ENCODE results near the gene SUGCT. TPM values are rescaled to one million over a fixed set of nuclear protein-coding genes. Genes with fewer than 3 reads are reported as not detected.

SUGCT gene
- total RNA-seq, 1 experiment from 2014 or later = 14.4 TPM

- no peak for DNase-seq (ENCODE audit: low read depth, low spot score)
- in situ Hi-C loops (cut with HindIII; ENCODE audit: low pct_unique_long_range_greater_than_20kb, low sequenced_read_pairs) = no loop called here
Measured at GRCh38 chr7:40542982-40543741, 408.4 kb downstream of the SUGCT start.

- DNase-seq (ENCODE audit: low read depth, low spot score) = no peak
- in situ Hi-C loops (cut with HindIII; ENCODE audit: low pct_unique_long_range_greater_than_20kb, low sequenced_read_pairs) = no loop called here
Measured at GRCh38 chr7:40544221-40544723, 409.5 kb downstream of the SUGCT start.

DNA sequence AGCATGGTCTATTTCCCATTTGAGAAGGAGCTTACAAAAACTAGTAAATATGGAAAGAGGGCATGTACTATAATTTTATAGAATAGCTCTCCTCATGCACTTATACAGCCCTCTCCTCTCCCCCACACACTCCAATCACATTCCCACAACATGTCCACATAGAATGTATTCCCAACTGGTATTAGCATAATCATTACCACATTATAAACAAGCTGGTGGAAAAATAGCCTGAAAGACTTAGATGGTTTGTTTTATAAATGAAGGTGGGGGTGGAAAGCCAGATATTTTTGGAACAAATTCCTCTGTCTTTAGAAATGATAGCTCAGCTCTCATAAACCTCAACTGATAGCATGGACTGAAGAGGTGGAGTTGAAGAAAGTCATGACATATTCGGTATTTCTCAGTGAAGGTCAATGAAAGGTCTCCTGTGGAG, 410.1 kb downstream of the SUGCT start:
- in situ Hi-C loops (cut with HindIII; ENCODE audit: low pct_unique_long_range_greater_than_20kb, low sequenced_read_pairs) = no loop called here
- no peak for DNase-seq (ENCODE audit: low read depth, low spot score)

DNA sequence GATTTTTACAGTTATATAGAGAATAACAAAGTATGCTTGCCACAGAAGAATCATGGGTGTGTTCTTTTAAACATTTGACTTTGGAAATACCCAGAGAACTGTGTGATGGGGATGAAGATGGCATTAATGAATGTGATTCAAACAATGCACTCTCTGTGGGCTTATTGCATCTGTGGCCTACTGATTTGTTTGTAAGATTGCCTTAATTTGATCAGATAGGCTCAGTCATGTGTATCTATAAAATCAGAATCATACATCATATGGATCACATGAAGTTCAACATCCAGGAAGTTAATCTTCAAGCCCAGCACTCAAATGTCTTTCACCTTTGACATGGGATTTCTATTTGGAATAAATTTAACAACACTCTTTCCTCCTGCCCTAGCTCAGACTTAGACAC, 410.9 kb downstream of the SUGCT start:
- in situ Hi-C loops (cut with HindIII; ENCODE audit: low pct_unique_long_range_greater_than_20kb, low sequenced_read_pairs) = no loop called here
- no peak for DNase-seq (ENCODE audit: low read depth, low spot score)

GRCh38 chr7:40546616-40547501, 412.1 kb downstream of the SUGCT start:
- DNase-seq (ENCODE audit: low read depth, low spot score) = peak; percentile 74
- in situ Hi-C loops (cut with HindIII; ENCODE audit: low pct_unique_long_range_greater_than_20kb, low sequenced_read_pairs) = no loop called here

DNA sequence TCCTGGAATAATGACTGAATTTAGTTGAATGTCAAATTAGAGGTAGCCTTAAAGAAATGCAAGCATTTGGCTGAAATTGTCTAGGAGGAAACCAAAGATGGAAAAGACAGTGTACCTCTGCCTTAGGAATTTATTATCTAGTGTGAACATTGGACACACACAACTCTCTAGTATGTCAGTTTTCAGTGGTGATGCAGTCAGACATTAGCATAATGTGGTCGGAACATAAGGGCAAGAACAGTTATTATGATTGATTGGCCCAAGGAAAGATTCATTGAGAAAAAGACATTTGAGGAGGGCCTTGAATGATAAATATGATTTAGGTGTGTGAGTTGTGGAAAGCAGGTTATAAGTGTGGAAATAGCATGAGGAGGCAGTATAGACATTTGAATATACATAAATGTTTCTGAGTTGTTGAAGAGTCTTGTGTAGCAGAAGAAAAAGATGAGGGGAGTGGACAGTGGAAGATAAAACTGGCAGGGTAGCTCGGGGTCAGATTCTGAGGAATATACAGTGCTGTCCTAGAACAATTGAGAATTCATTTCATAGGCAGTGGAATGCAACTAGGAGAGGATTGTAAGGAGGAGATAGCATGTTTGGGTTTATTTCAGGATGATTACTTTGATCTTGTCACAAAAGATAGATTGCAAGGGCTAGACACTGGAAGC, 414.7 kb downstream of the SUGCT start:
- no peak for DNase-seq (ENCODE audit: low read depth, low spot score)
- in situ Hi-C loops (cut with HindIII; ENCODE audit: low pct_unique_long_range_greater_than_20kb, low sequenced_read_pairs) = no loop called here

DNA sequence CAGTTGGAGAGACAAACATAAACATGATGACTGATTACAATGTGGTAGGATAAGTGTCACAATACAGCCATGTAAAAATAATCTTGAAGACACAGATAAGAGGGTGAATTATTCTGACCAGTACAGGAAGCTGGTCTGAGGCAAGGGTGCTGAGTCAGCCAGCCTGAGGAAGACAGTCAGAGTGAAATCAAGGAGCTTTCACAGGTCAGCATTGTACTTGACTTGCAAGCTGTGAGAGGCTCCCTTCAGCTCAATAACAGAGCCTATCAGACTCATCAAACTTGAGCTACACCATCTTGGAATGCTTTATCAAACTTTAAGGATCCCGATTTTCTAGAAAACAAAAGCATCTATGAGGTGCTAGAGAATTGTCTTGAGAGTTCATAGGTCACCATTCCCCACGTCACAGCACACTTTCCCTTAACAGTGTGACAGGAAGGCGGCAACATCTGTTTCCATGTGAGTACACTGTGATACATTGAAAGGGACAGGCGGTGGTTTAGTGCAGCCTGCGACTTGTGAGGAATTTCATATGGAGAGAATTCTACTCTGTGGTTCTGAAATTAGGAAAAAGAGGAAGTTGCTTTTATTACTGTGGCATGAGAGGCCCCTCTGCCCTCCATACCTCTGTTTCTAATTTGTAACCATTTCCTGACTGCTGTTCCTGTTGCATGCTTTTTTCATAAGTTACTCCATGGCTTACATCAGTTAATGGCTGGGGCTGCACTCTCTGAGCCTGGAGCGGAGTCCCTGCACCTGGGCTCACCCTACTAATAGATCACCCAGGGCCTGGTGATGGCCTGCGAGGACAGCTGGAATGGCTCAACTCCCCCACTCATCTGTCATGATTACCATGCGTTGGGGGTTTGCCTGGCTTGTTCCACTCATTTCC, 417.1 kb downstream of the SUGCT start:
- peak; percentile 15 for DNase-seq (ENCODE audit: low read depth, low spot score)
- in situ Hi-C loops (cut with HindIII; ENCODE audit: low pct_unique_long_range_greater_than_20kb, low sequenced_read_pairs) = no loop called here

DNA sequence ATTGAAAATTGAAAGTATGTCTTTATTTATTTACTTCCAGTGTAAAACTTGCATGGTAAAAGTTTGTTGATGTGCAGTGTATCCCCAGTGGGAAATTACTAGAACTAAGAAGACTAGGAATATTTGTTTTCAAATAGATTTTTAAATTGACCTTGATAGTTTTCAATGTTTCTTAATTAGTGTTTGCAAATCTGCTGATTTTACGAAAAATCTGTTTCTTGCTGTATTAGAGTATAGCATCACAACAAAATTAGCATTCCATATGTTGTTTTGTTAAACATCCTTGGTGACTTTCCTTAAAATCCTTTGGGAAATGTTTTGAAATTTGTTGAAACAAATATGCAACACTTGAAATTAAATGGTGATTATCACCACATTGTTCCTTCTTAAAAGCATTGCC, 425.9 kb downstream of the SUGCT start:
- in situ Hi-C loops (cut with HindIII; ENCODE audit: low pct_unique_long_range_greater_than_20kb, low sequenced_read_pairs) = no loop called here
- no peak for DNase-seq (ENCODE audit: low read depth, low spot score)

GRCh38 chr7:40566879-40567278, 432.1 kb downstream of the SUGCT start:
- DNase-seq (ENCODE audit: low read depth, low spot score) = no peak
- in situ Hi-C loops (cut with HindIII; ENCODE audit: low pct_unique_long_range_greater_than_20kb, low sequenced_read_pairs) = no loop called here

DNA sequence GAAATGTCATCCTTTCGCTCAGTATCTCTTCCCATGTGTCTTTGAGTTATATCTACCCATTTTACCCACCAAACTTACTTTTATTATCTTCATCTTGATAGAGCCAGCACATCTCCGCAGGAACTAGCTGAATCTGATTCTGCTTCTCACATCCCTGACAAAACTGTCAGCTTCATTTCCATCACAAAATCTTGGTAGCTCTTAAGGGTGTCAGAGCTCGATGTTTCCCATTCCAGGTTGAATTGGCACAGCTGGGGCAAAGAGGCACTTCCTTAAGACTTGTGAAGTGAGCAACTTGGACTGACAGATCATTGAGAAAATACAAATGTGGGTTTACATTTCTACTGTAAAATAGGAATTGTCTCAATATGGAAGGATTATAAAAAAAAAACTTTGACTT, 434.5 kb downstream of the SUGCT start:
- no peak for DNase-seq (ENCODE audit: low read depth, low spot score)
- in situ Hi-C loops (cut with HindIII; ENCODE audit: low pct_unique_long_range_greater_than_20kb, low sequenced_read_pairs) = no loop called here

DNA sequence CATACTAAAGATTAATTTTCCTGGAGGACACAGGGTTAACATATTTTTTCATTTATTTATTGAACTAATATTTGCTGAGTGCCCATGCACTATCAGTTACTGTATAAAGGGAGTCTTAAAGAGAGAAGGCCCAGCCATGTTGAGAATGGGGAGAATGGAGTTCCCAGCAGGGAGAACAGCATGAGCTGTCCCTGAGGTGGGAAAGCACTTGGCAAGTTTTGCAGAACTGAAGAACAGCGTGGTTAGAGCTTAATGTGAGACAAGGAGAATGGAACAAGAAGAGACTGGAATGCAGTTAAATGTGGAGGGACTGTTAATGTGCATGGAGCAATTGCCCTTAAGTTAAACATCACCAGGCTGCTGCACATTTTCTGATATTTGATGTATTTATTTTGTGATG, 435.4 kb downstream of the SUGCT start:
- DNase-seq (ENCODE audit: low read depth, low spot score) = no peak

DNA sequence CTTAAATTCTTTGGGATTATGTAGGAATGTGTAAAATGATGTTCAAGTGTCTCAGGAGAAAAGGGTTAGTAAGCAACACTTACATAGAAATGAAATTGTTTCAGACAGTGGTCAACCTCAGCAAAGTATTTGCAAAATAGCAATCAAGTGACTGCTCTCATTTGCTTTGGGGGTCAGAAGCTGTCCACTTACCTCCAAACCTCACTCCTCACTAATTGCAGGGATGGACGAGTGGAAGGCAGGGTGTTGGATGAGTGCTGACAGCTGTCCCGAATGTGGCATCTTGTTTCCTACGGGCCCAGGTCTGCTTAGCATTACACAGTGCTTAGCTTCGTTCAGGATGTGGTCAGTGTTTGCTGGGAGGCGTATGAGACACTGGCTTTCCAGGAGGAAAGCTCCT, 437.0 kb downstream of the SUGCT start:
- in situ Hi-C loops (cut with HindIII; ENCODE audit: low pct_unique_long_range_greater_than_20kb, low sequenced_read_pairs) = no loop called here
- no peak for DNase-seq (ENCODE audit: low read depth, low spot score)

More for the DNA sequence above, 435.4 kb downstream of the SUGCT start:
- in situ Hi-C loops (cut with HindIII; ENCODE audit: low pct_unique_long_range_greater_than_20kb, low sequenced_read_pairs) = no loop called here

- in situ Hi-C loops (cut with HindIII; ENCODE audit: low pct_unique_long_range_greater_than_20kb, low sequenced_read_pairs) = no loop called here
- no peak for DNase-seq (ENCODE audit: low read depth, low spot score)
Measured at GRCh38 chr7:40572810-40573465, 438.1 kb downstream of the SUGCT start.

DNA sequence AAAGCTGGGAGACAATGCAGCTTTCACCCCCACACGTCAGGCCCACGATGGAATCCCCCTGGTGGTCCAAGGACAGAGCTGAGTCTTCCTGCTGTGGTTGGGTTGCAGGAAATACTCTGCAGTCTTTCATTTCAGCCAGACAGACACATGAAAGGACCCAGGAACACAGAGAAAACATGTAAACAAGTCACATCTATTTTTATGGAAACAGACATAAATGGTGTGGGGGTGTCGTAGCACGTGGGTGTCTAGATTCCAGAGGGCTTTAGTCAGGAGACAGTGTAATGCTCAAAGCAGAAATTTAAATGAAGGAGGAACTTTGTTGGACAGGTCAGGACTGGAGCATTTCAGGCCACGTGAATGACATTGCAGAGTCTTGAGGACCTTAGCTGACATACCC, 444.6 kb downstream of the SUGCT start:
- in situ Hi-C loops (cut with HindIII; ENCODE audit: low pct_unique_long_range_greater_than_20kb, low sequenced_read_pairs) = no loop called here

GRCh38 chr7:40580776-40581175, 446.0 kb downstream of the SUGCT start:
- DNase-seq (ENCODE audit: low read depth, low spot score) = no peak
- in situ Hi-C loops (cut with HindIII; ENCODE audit: low pct_unique_long_range_greater_than_20kb, low sequenced_read_pairs) = no loop called here

More for the DNA sequence above, 444.6 kb downstream of the SUGCT start:
- DNase-seq (ENCODE audit: low read depth, low spot score) = no peak

- DNase-seq (ENCODE audit: low read depth, low spot score) = no peak
- in situ Hi-C loops (cut with HindIII; ENCODE audit: low pct_unique_long_range_greater_than_20kb, low sequenced_read_pairs) = no loop called here
Measured at GRCh38 chr7:40582539-40582938, 447.7 kb downstream of the SUGCT start.
